PC-9 (cell line): ENCODE data around the gene ZNF665. TPM values are rescaled to one million over a fixed set of nuclear protein-coding genes. Genes with fewer than 3 reads are reported as not detected.

Source experiments
- BruUV-seq: library from RNA; stranded (reverse); fragments of 400-500 nt; replicated peaks from 2 replicates; lab custom pipeline; 2021; lab: Mats Ljungman, UMichigan
- CTCF ChIA-PET: fragments of 300-600 bp; sonication (Branson Sonifier 250); formaldehyde crosslinking; loops from one replicate; lab custom pipeline; 2022; ENCODE audit warnings: antibody characterized with exemption; lab: Charles Lee
- POLR2A ChIA-PET: fragments of 300-600 bp; sonication (Branson Sonifier 250); formaldehyde crosslinking; loops from one replicate; lab custom pipeline; 2022; ENCODE audit warnings: antibody characterized with exemption; ENCODE audit not compliant: unreplicated experiment; lab: Charles Lee
- DNase-seq, 2 experiments: peaks; one replicate each; pipeline versions ENCODE4 v3.0.0 to v3.0.0-alpha.2; 2015 to 2022; ENCODE audit warnings: mixed read lengths in 1 of 2
- H2AFZ ChIP-seq: fragments of 200-600 bp; sonication (generic); 2 replicates; pipeline ENCODE4 v1.8.1; 2017; ENCODE audit warnings: antibody characterized with exemption
- H3F3A ChIP-seq: fragments of 200-600 bp; sonication (generic); 2 replicates; pipeline ENCODE4 v1.8.1; 2017; ENCODE audit warnings: antibody characterized with exemption, mild to moderate bottlenecking, low read depth; ENCODE audit not compliant: insufficient read depth
- H3K27ac ChIP-seq: fragments of 200-600 bp; sonication (generic); 2 replicates; pipeline ENCODE4 v1.6.1; 2016; ENCODE audit warnings: mixed run types
- H3K27me3 ChIP-seq: fragments of 200-600 bp; sonication (generic); 2 replicates; pipeline ENCODE4 v1.6.1; 2016; ENCODE audit warnings: low read depth, mixed run types; ENCODE audit not compliant: insufficient read depth
- H3K36me3 ChIP-seq: fragments of 200-600 bp; sonication (generic); 2 replicates; pipeline ENCODE4 v1.6.1; 2016; ENCODE audit warnings: low read depth, mixed run types
- H3K4me1 ChIP-seq: fragments of 200-600 bp; sonication (generic); replicated peaks from 2 replicates; pipeline ENCODE4 v1.6.1; 2016; ENCODE audit warnings: mixed run types; ENCODE audit not compliant: insufficient read depth
- H3K4me2 ChIP-seq: fragments of 200-600 bp; sonication (generic); 2 replicates; pipeline ENCODE4 v1.6.1; 2017; ENCODE audit warnings: mixed run types
- H3K4me3 ChIP-seq: fragments of 200-600 bp; sonication (generic); 2 replicates; pipeline ENCODE4 v1.6.1; 2016; ENCODE audit warnings: mixed run types
- H3K79me2 ChIP-seq: fragments of 200-600 bp; sonication (generic); 2 replicates; pipeline ENCODE4 v1.6.1; 2017; ENCODE audit warnings: low read depth, mixed run types
- H3K9me2 ChIP-seq: fragments of 200-600 bp; sonication (generic); 2 replicates; pipeline ENCODE4 v1.8.1; 2017; ENCODE audit warnings: mild to moderate bottlenecking; ENCODE audit not compliant: insufficient read depth
- H3K9me3 ChIP-seq: fragments of 200-600 bp; sonication (generic); 2 replicates; pipeline ENCODE4 v1.8.1; 2016; ENCODE audit warnings: low read depth; ENCODE audit not compliant: insufficient read depth
- H4K20me1 ChIP-seq: fragments of 200-600 bp; sonication (generic); 2 replicates; pipeline ENCODE4 v1.8.1; 2017; ENCODE audit not compliant: insufficient read depth
- CTCF ChIP-seq: fragments of 200-600 bp; sonication (generic); conservative IDR thresholded peaks from 2 replicates; pipeline ENCODE4 v1.6.1; 2017; ENCODE audit warnings: mixed run types, antibody characterized with exemption, mild to moderate bottlenecking, moderate library complexity
- EZH2 ChIP-seq: fragments of 200-600 bp; sonication (generic); IDR thresholded peaks from 2 replicates; pipeline ENCODE4 v1.8.0; 2017; ENCODE audit warnings: antibody characterized with exemption, low read depth
- intact Hi-C: fragments of 100-400 bp; cut with micrococcal nuclease; formaldehyde crosslinking; loops from one replicate; pipeline ENCODE4 v1.10.0; 2022; ENCODE audit not compliant: unreplicated experiment
- total RNA-seq: library from RNA; stranded (reverse); gene quantifications from 2 replicates; pipeline ENCODE4 v1.2.3, GENCODE V29; 2021

Gene ZNF665
- total RNA-seq, 1 experiment from 2014 or later = 11.2 TPM

- intact Hi-C loops = no loop called here
- DNase-seq = no peak
- CTCF ChIA-PET = no interaction called here
Observed at GRCh38 chr19:53140351-53140750, 52.8 kb downstream of the ZNF665 start.

GRCh38 chr19:53136432-53136831 lies 56.7 kb downstream of the ZNF665 start:
- Histone ChIP-seq H3K27me3 (no peaks in the 10 kb centered on the region), H3K9me3 (peaks cover 73% of the 10 kb centered on the region), H3K9me2 (no peaks in the 10 kb centered on the region), H3K36me3 (peaks cover 8% of the 10 kb centered on the region), H3F3A (no peaks in the 10 kb centered on the region; the same call in 1 of the 2 replicates), H3K79me2 (no peaks in the 10 kb centered on the region), H3K4me1 (no peaks in the 10 kb centered on the region), H3K4me2 (no peak overlapping the region), H3K27ac (no peak overlapping the region), H2AFZ (no peak overlapping the region), H4K20me1 (no peaks in the 10 kb centered on the region), H3K4me3 (no peak overlapping the region)
- no TSS peak for BruUV-seq
- TF ChIP-seq EZH2 (no peak), CTCF (no peak)
- ChIA-PET POLR2A (no interaction called here), CTCF (no interaction called here)
- DNase-seq = no peak
- intact Hi-C loops = no loop called here

More at GRCh38 chr19:53140351-53140750, 52.8 kb downstream of the ZNF665 start:
- TF ChIP-seq CTCF (no peak), EZH2 (no peak)
- POLR2A ChIA-PET = no interaction called here
- H3K79me2 ChIP-seq = no peaks in the 10 kb centered on the region
- H3K4me3 ChIP-seq = no peak overlapping the region
- no peaks in the 10 kb centered on the region for H3K27me3 ChIP-seq
- no peak overlapping the region for H3K27ac ChIP-seq
- H3K9me3 ChIP-seq = peaks cover 85% of the 10 kb centered on the region
- H4K20me1 ChIP-seq = no peaks in the 10 kb centered on the region
- no peaks in the 10 kb centered on the region for H3K4me1 ChIP-seq
- H3K9me2 ChIP-seq = no peaks in the 10 kb centered on the region
- no peaks in the 10 kb centered on the region; the same call in 1 of the 2 replicates for H3F3A ChIP-seq
- no TSS peak for BruUV-seq
- H2AFZ ChIP-seq = no peak overlapping the region
- H3K36me3 ChIP-seq = peaks cover 40% of the 10 kb centered on the region
- H3K4me2 ChIP-seq = no peak overlapping the region

- CTCF ChIA-PET = no interaction called here
Observed at GRCh38 chr19:53132141-53132991, 60.8 kb downstream of the ZNF665 start, which contains the start of gene ZNF415. TSS of gene ZNF415 (minus strand) at chr19:53132910. CDS start at chr19:53122676, 10,234 bp downstream.

More at GRCh38 chr19:53132141-53132991, 60.8 kb downstream of the ZNF665 start, which contains the start of gene ZNF415:
- no peak for TF ChIP-seq EZH2
- TF ChIP-seq CTCF = no peak
- no peak within 1 kb of the TSS for H3K27ac ChIP-seq
- DNase-seq = peak; percentile 70 to 86
- H3K4me2 ChIP-seq = peak within 1 kb of the TSS; percentile 72
- no peaks in the 10 kb centered on the region for H3K27me3 ChIP-seq
- intact Hi-C loops = no loop called here
- peak within 1 kb of the TSS; percentile 74 for H2AFZ ChIP-seq
- H3K9me2 ChIP-seq = no peaks in the 10 kb centered on the region
- no peaks in the 10 kb centered on the region for H3K36me3 ChIP-seq
- no peaks in the 10 kb centered on the region for H4K20me1 ChIP-seq
- H3K79me2 ChIP-seq = no peaks in the 10 kb centered on the region
- BruUV-seq = TSS peak; percentile 67
- H3K4me3 ChIP-seq = peak within 1 kb of the TSS; percentile 52; the same call in 1 of the 2 replicates
- no peaks in the 10 kb centered on the region for H3F3A ChIP-seq
- no peaks in the 10 kb centered on the region for H3K4me1 ChIP-seq
- POLR2A ChIA-PET = interaction anchor here (0.7 kb wide), 1 partner anchor 17 kb away, joined by 3 read pairs; no protein-coding TSS in a partner anchor
- H3K9me3 ChIP-seq = peaks cover 34% of the 10 kb centered on the region
